Spleen (tissue), 7 donors: ENCODE data around the gene BHLHE23.

Experiments
- CTCF ChIP-seq, 11 experiments: fragments of 200-600 bp in 7 of 11; fragments of 450-650 bp in 4 of 11; sonication (generic) in 4 of 11; IDR thresholded peaks in 8 of 11; conservative IDR thresholded peaks in 3 of 11; 1 replicate in 7 of 11; 2 replicates in 4 of 11; pipeline versions ENCODE4 v1.4.0 to v1.8.0; 2016 to 2021; ENCODE audit warnings: antibody characterized with exemption in 11 of 11, inconsistent platforms in 4 of 11, mild to moderate bottlenecking in 1 of 11
- POLR2A ChIP-seq, 3 donors: fragments of 450-650 bp; IDR thresholded peaks; one replicate each; pipeline ENCODE4 v1.5.1; 2017; ENCODE audit warnings: antibody characterized with exemption in 3 of 3, mild to moderate bottlenecking in 1 of 3
- donor health status: DM: no; HTN: no; CAD: no; lungs with moderate emphysema.
- donor health status: DM: no; HTN: no; CAD: no.
- donor health status: DM: no; HTN: no; CAD: no.

GRCh38 chr20:63020681-63021080 lies 13.9 kb upstream of the BHLHE23 start:
- TF ChIP-seq POLR2A (IDR thresholded peaks at IDR 0.05), result no peak
- no peak for TF ChIP-seq CTCF (IDR thresholded peaks at IDR 0.05 in 8 of 11, conservative IDR thresholded peaks at IDR 0.05 in 3 of 11)
